HEK293 (cell line): ENCODE results near the gene UGT1A10.

Source experiments
- CTCF ChIA-PET: fragments of 350-600 bp; formaldehyde crosslinking; extraction: SDS; loops from one replicate; lab custom pipeline; 2021; ENCODE audit warnings: antibody characterized with exemption; lab: Yijun Ruan, JAX
- POLR2A ChIA-PET: fragments of 300-600 bp; formaldehyde crosslinking; extraction: SDS; loops from one replicate; lab custom pipeline; 2020; ENCODE audit warnings: antibody characterized with exemption, inconsistent platforms; lab: Yijun Ruan, JAX
- H3K27ac ChIP-seq: fragments of 200-500 bp; sonication (Bioruptor generic); 2 replicates; pipeline ENCODE4 v1.5.1; 2014; ENCODE audit warnings: low read depth, low read length, control low read depth, inconsistent platforms; ENCODE audit errors: extremely low read depth
- H3K36me3 ChIP-seq, 2 experiments: fragments of 200-500 bp in 1 of 2; sonication (Bioruptor generic) in 1 of 2; 1 replicate in 1 of 2; 2 replicates in 1 of 2; pipeline ENCODE4 v1.5.1; 2014 to 2017; ENCODE audit warnings: inconsistent platforms in 2 of 2, low read length in 2 of 2; ENCODE audit not compliant: control insufficient read depth in 2 of 2, insufficient read depth in 1 of 2
- H3K4me1 ChIP-seq: fragments of 200-500 bp; sonication (Bioruptor generic); 2 replicates; pipeline ENCODE4 v1.5.1; 2014; ENCODE audit warnings: mild to moderate bottlenecking, low read length, inconsistent platforms; ENCODE audit not compliant: control insufficient read depth, insufficient read depth
- H3K4me3 ChIP-seq: 2 replicates; pipeline ENCODE4 v1.5.1; 2011; ENCODE audit warnings: low read depth, mild to moderate bottlenecking, control low read depth, low read length, moderate library complexity
- H3K9me3 ChIP-seq: fragments of 200-500 bp; sonication (Bioruptor generic); 2 replicates; pipeline ENCODE4 v1.5.1; 2014; ENCODE audit warnings: low read depth, low read length, inconsistent platforms; ENCODE audit not compliant: control insufficient read depth, insufficient read depth
- BCL6B ChIP-seq: fragments of 450-650 bp; formaldehyde crosslinking; IDR thresholded peaks from 2 replicates; pipeline ENCODE4 v1.5.1; 2017; ENCODE audit warnings: missing biosample characterization, missing genetic modification characterization
- PBX3 ChIP-seq: sonication (generic); formaldehyde crosslinking; IDR thresholded peaks from 2 replicates; pipeline ENCODE4 v1.8.1; 2022; ENCODE audit warnings: mild to moderate bottlenecking, moderate library complexity, missing genetic modification reagents
- SCRT1 ChIP-seq: fragments of 450-650 bp; formaldehyde crosslinking; IDR thresholded peaks from 2 replicates; pipeline ENCODE4 v1.5.1; 2016; ENCODE audit warnings: missing biosample characterization, missing genetic modification characterization, borderline replicate concordance
- ZBTB17 ChIP-seq: fragments of 450-650 bp; formaldehyde crosslinking; IDR thresholded peaks from 2 replicates; pipeline ENCODE4 v1.5.1; 2016; ENCODE audit warnings: missing biosample characterization, missing genetic modification characterization
- ZBTB7A ChIP-seq: fragments of 450-650 bp; formaldehyde crosslinking; IDR thresholded peaks from 2 replicates; pipeline ENCODE4 v1.5.1; 2016; ENCODE audit warnings: low read depth, missing biosample characterization, missing genetic modification characterization
- ZNF16 ChIP-seq: fragments of 450-650 bp; formaldehyde crosslinking; IDR thresholded peaks from 2 replicates; pipeline ENCODE4 v1.5.1; 2016; ENCODE audit warnings: low read depth, missing biosample characterization, missing genetic modification characterization
- ZNF184 ChIP-seq: fragments of 450-650 bp; IDR thresholded peaks from 2 replicates; pipeline ENCODE4 v1.5.1; 2018; ENCODE audit warnings: missing biosample characterization, mild to moderate bottlenecking, missing genetic modification characterization
- ZNF280C ChIP-seq: fragments of 450-650 bp; formaldehyde crosslinking; IDR thresholded peaks from 2 replicates; pipeline ENCODE4 v1.5.1; 2016; ENCODE audit warnings: missing biosample characterization, missing genetic modification characterization
- ZNF302 ChIP-seq: fragments of 450-650 bp; formaldehyde crosslinking; IDR thresholded peaks from 2 replicates; pipeline ENCODE4 v1.5.1; 2016; ENCODE audit warnings: missing biosample characterization, missing genetic modification characterization, low read depth
- ZNF830 ChIP-seq: fragments of 450-650 bp; IDR thresholded peaks from 2 replicates; pipeline ENCODE4 v1.5.0; 2018; ENCODE audit warnings: missing biosample characterization, missing genetic modification characterization, low read depth, mild to moderate bottlenecking, moderate library complexity
- TF ChIP-seq, protein P1 (sequence below): fragments of 450-650 bp; formaldehyde crosslinking; IDR thresholded peaks from 2 replicates; pipeline ENCODE4 v1.5.1; 2016; ENCODE audit warnings: missing biosample characterization, missing genetic modification characterization
- TF ChIP-seq, protein P2 (sequence below): fragments of 450-650 bp; formaldehyde crosslinking; IDR thresholded peaks from 2 replicates; pipeline ENCODE4 v1.5.1; 2016; ENCODE audit warnings: missing biosample characterization, missing genetic modification characterization
- TF ChIP-seq, protein P3 (sequence below): fragments of 450-650 bp; formaldehyde crosslinking; IDR thresholded peaks from 2 replicates; pipeline ENCODE4 v1.5.1; 2016; ENCODE audit warnings: missing biosample characterization, missing genetic modification characterization
- TF ChIP-seq, protein P4 (sequence below): fragments of 450-650 bp; formaldehyde crosslinking; IDR thresholded peaks from 2 replicates; pipeline ENCODE4 v1.5.0; 2017; ENCODE audit warnings: missing biosample characterization, missing genetic modification characterization, borderline replicate concordance

UGT1A10 gene

DNA sequence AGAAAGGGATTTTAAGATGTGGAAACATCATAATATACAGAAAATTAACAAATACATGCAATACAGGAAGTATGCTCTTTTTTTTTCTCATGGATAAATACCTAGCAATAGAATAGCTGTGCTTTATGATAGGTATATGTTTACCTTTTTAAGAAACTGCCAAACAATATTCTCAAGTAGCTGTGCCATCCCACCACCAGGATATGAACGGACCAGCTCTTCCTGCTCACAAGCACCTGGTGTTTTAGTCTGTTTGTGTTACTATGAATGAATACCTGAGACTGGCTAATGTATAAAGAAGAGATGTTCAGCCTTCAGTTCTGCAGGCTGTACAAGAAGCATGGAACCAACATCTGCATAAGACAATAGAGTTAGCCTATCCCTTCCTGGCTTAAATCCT, 38.7 kb upstream of the UGT1A10 start (continued):
- TF ChIP-seq, protein P1, sequence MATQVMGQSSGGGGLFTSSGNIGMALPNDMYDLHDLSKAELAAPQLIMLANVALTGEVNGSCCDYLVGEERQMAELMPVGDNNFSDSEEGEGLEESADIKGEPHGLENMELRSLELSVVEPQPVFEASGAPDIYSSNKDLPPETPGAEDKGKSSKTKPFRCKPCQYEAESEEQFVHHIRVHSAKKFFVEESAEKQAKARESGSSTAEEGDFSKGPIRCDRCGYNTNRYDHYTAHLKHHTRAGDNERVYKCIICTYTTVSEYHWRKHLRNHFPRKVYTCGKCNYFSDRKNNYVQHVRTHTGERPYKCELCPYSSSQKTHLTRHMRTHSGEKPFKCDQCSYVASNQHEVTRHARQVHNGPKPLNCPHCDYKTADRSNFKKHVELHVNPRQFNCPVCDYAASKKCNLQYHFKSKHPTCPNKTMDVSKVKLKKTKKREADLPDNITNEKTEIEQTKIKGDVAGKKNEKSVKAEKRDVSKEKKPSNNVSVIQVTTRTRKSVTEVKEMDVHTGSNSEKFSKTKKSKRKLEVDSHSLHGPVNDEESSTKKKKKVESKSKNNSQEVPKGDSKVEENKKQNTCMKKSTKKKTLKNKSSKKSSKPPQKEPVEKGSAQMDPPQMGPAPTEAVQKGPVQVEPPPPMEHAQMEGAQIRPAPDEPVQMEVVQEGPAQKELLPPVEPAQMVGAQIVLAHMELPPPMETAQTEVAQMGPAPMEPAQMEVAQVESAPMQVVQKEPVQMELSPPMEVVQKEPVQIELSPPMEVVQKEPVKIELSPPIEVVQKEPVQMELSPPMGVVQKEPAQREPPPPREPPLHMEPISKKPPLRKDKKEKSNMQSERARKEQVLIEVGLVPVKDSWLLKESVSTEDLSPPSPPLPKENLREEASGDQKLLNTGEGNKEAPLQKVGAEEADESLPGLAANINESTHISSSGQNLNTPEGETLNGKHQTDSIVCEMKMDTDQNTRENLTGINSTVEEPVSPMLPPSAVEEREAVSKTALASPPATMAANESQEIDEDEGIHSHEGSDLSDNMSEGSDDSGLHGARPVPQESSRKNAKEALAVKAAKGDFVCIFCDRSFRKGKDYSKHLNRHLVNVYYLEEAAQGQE: no peak
- no peak for TF ChIP-seq BCL6B

- Histone ChIP-seq H3K4me1 (no peaks in the 10 kb centered on the region), H3K4me3 (no peak overlapping the region), H3K36me3 (no peaks in the 10 kb centered on the region), H3K27ac (no peak overlapping the region), H3K9me3 (no peaks in the 10 kb centered on the region)
- POLR2A ChIA-PET: no interaction called here
- CTCF ChIA-PET: interaction anchor here (0.7 kb wide), 1 partner anchor 16 kb away, joined by 3 read pairs; no protein-coding TSS in a partner anchor
- TF ChIP-seq ZBTB17: no peak
- TF ChIP-seq, protein P2, sequence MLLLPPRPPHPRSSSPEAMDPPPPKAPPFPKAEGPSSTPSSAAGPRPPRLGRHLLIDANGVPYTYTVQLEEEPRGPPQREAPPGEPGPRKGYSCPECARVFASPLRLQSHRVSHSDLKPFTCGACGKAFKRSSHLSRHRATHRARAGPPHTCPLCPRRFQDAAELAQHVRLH (tag by site-specific recombination): no peak
Observed at GRCh38 chr2:233598952-233599351, 37.3 kb upstream of the UGT1A10 start.

DNA sequence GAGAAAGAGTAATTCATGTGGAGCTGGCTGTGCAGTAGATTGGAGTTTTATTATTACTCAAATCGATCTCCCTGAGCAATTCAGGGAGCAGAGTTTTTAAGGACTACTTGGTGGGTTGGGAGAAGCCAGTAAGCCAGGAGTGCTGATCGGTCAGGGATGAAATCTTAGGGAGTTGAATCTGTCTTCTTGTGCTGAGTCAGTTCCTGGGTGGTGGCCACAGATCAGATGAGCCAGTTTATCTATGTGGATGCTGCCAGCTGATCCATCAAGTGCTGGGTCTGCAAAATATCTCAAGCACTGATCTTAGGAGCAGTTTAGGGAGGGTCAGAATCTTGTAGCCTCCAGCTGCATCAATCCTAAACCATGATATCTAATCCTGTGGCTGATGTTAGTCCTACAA, 35.9 kb upstream of the UGT1A10 start:
- H3K4me3 ChIP-seq: no peak overlapping the region
- no peak overlapping the region for H3K27ac ChIP-seq
- no peaks in the 10 kb centered on the region for H3K4me1 ChIP-seq
- CTCF ChIA-PET: no interaction called here
- H3K9me3 ChIP-seq: no peaks in the 10 kb centered on the region
- POLR2A ChIA-PET: no interaction called here
- no peaks in the 10 kb centered on the region for H3K36me3 ChIP-seq
- no peak for TF ChIP-seq ZNF280C (tag by site-specific recombination)
- TF ChIP-seq, protein P3, sequence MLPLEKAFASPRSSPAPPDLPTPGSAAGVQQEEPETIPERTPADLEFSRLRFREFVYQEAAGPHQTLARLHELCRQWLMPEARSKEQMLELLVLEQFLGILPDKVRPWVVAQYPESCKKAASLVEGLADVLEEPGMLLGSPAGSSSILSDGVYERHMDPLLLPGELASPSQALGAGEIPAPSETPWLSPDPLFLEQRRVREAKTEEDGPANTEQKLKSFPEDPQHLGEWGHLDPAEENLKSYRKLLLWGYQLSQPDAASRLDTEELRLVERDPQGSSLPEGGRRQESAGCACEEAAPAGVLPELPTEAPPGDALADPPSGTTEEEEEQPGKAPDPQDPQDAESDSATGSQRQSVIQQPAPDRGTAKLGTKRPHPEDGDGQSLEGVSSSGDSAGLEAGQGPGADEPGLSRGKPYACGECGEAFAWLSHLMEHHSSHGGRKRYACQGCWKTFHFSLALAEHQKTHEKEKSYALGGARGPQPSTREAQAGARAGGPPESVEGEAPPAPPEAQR: no peak
- TF ChIP-seq ZNF184 (tag by site-specific recombination): no peak
- TF ChIP-seq ZNF830 (tag by site-specific recombination): no peak
- TF ChIP-seq ZBTB7A (tag by site-specific recombination): no peak
- TF ChIP-seq ZNF302 (tag by site-specific recombination): no peak
- TF ChIP-seq SCRT1: no peak
- TF ChIP-seq PBX3 (CRISPR knock-in tag): no peak
- no peak for TF ChIP-seq ZNF16
- TF ChIP-seq, protein P4, sequence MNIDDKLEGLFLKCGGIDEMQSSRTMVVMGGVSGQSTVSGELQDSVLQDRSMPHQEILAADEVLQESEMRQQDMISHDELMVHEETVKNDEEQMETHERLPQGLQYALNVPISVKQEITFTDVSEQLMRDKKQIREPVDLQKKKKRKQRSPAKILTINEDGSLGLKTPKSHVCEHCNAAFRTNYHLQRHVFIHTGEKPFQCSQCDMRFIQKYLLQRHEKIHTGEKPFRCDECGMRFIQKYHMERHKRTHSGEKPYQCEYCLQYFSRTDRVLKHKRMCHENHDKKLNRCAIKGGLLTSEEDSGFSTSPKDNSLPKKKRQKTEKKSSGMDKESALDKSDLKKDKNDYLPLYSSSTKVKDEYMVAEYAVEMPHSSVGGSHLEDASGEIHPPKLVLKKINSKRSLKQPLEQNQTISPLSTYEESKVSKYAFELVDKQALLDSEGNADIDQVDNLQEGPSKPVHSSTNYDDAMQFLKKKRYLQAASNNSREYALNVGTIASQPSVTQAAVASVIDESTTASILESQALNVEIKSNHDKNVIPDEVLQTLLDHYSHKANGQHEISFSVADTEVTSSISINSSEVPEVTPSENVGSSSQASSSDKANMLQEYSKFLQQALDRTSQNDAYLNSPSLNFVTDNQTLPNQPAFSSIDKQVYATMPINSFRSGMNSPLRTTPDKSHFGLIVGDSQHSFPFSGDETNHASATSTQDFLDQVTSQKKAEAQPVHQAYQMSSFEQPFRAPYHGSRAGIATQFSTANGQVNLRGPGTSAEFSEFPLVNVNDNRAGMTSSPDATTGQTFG: no peak
